Mucosa of descending colon (tissue), 3 donors: Measurements from ENCODE around the gene ISL1. TPM values are rescaled to one million over a fixed set of nuclear protein-coding genes. Genes with fewer than 3 reads are reported as not detected.

Experiments used
- ATAC-seq: fragments of 200-7000 bp; cut with Tn5 transposase; one replicate; pipeline ENCODE4 v1.9.1; 2020; ENCODE audit warnings: mild to moderate bottlenecking, moderate library complexity
- DNase-seq, 3 donors: peaks; one replicate each; pipeline ENCODE4 v3.0.0-alpha.2; 2020
- H3K36me3 ChIP-seq: fragments of 200-600 bp; one replicate; pipeline ENCODE4 v1.8.0; 2021; ENCODE audit warnings: low read depth, mild to moderate bottlenecking
- H3K4me1 ChIP-seq: fragments of 200-600 bp; one replicate; pipeline ENCODE4 v1.8.0; 2021; ENCODE audit warnings: low read depth, mild to moderate bottlenecking
- H3K4me3 ChIP-seq: fragments of 200-600 bp; one replicate; pipeline ENCODE4 v1.8.0; 2021; ENCODE audit warnings: mild to moderate bottlenecking
- H3K9me3 ChIP-seq: fragments of 200-600 bp; one replicate; pipeline ENCODE4 v1.8.0; 2021; ENCODE audit warnings: mild to moderate bottlenecking
- intact Hi-C, 2 donors: fragments of 100-400 bp; cut with DNase I in 1 of 2; cut with micrococcal nuclease in 1 of 2; formaldehyde crosslinking; loops; one replicate each; pipeline versions ENCODE4 v1.11.0 to v1.11.1; 2022; cut with DNase I, micrococcal nuclease
- total RNA-seq, 3 donors: library from RNA; stranded (reverse); fragmentation: NEBNext Ultra II Directional in 2 of 3; extraction: Animal tissue kit (Norgen Biotek cat#: 25700) in 2 of 3; gene quantifications; one replicate each; pipeline versions ENCODE4 v1.2.1 to v1.2.4, GENCODE V29; 2021 to 2023
- TF ChIP-seq, protein P1 (sequence below): fragments of 200-600 bp; IDR thresholded peaks from one replicate; pipeline ENCODE4 v1.8.0; 2022; ENCODE audit warnings: antibody characterized with exemption, mild to moderate bottlenecking
- donor health status: DM: no; HTN: no; CAD: no; lungs with moderate emphysema.
- donor health status: DM: no; HTN: no; CAD: no.
- donor health status: DM: no; HTN: yes; CAD: no.

ISL1 gene
- total RNA-seq, 3 donors from 2014 or later, result 0.54 to 1.4 (median 0.77) TPM

DNA sequence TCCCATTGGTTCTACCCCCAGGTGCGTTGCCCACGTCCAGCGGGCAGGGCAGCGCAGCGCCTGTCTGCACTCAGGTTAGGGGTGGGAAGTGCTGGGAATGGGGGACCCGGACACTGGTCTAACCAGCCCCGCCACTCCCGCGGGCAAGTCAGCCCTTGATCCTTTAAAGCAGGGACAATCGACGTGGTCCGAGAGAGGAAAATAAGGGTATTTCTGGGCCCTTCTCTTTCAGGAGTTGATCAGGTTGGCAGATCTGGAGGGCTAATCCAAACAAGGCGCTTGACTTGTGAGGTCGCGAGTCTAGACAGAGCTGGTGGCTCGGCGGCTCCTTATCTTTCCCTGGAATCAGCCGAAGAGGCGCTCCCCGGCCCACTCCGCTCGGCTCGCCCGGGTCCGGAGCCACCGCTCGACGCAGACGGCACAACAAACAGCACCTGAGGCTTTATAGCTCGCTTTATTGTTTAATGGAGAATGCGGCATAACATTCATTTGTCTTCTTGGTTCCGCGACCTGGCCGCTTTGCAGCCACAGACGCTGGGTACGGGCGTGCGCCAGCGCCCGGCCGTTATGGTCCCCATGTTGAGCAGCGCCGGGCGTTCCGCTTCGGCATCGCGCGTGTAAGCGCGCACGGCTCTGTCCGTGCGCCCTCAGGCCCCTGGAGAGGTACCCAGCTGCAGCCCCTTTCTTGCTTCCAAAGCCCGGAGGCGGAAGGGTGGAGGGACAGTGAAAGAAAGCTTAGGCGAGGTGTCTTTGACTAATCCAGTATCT, 15.8 kb downstream of the ISL1 start:
- ATAC-seq, result peak; percentile 26
- H3K36me3 ChIP-seq, result no peaks in the 10 kb centered on the region

DNA sequence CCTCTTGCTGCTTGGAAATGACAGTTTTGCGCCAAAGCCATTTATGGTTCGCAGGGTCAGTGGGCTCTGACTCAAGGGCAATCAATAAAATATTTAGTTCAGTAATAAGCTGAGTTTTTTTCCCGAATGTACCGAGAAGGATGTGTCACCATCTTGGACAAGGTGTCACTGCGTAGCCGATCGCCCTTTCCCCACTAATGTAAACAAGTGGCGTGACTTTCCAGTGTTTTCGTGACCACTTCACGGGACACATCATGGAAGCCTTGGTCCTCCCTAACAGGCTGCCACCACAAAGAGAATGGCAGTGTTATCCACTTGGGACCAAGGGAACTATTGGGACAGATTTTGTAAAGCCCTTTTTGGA, 16.4 kb downstream of the ISL1 start:
- Histone ChIP-seq H3K4me1 (no peaks in the 10 kb centered on the region), H3K4me3 (no peak overlapping the region), H3K36me3 (no peaks in the 10 kb centered on the region), H3K9me3 (no peaks in the 10 kb centered on the region)
- TF ChIP-seq, protein P1, sequence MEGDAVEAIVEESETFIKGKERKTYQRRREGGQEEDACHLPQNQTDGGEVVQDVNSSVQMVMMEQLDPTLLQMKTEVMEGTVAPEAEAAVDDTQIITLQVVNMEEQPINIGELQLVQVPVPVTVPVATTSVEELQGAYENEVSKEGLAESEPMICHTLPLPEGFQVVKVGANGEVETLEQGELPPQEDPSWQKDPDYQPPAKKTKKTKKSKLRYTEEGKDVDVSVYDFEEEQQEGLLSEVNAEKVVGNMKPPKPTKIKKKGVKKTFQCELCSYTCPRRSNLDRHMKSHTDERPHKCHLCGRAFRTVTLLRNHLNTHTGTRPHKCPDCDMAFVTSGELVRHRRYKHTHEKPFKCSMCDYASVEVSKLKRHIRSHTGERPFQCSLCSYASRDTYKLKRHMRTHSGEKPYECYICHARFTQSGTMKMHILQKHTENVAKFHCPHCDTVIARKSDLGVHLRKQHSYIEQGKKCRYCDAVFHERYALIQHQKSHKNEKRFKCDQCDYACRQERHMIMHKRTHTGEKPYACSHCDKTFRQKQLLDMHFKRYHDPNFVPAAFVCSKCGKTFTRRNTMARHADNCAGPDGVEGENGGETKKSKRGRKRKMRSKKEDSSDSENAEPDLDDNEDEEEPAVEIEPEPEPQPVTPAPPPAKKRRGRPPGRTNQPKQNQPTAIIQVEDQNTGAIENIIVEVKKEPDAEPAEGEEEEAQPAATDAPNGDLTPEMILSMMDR, result no peak
- ATAC-seq (no peak), DNase-seq (no peak)
- intact Hi-C loops, result no loop called here

More for the DNA sequence above, 15.8 kb downstream of the ISL1 start:
- peak in 1 of 3 donors; percentile 45 for DNase-seq
- intact Hi-C loops, result no loop called here
- Histone ChIP-seq H3K4me1 (no peaks in the 10 kb centered on the region), H3K4me3 (no peak overlapping the region), H3K9me3 (no peaks in the 10 kb centered on the region)
- TF ChIP-seq, protein P1, result no peak

DNA sequence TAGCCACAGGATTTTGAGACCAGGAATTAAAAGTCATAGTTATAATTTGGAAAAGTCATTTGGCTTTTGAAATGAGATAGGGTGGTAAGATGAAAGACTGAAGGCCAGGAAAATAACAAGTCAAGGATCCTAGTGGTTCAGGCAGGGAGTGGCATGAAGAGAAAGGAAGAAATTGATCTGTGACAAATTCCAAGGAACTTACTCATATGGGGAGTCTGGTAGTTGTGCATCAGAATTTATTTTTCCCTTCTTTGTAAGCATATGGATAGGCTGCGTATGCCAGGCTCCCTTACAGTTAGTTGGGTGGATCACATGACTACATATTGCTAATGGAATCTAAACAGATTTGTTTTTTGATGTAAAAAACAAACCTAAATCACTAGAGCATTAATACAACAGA, 21.0 kb downstream of the ISL1 start:
- H3K9me3 ChIP-seq, result no peaks in the 10 kb centered on the region
- no peak overlapping the region for H3K4me3 ChIP-seq
- intact Hi-C loops, result no loop called here
- DNase-seq (no peak), ATAC-seq (no peak)
- no peaks in the 10 kb centered on the region for H3K36me3 ChIP-seq
- TF ChIP-seq, protein P1, result no peak
- no peaks in the 10 kb centered on the region for H3K4me1 ChIP-seq

GRCh38 chr5:51411921-51412325, 28.7 kb downstream of the ISL1 start:
- TF ChIP-seq, protein P1, result no peak
- no peaks in the 10 kb centered on the region for H3K9me3 ChIP-seq
- no peak for ATAC-seq
- H3K4me1 ChIP-seq, result no peaks in the 10 kb centered on the region
- intact Hi-C loops, result no loop called here
- DNase-seq, result no peak
- H3K4me3 ChIP-seq, result no peak overlapping the region
- H3K36me3 ChIP-seq, result no peaks in the 10 kb centered on the region

- Histone ChIP-seq H3K9me3 (no peaks in the 10 kb centered on the region), H3K36me3 (no peaks in the 10 kb centered on the region), H3K4me1 (no peaks in the 10 kb centered on the region), H3K4me3 (no peak overlapping the region)
- no peak for ATAC-seq
- DNase-seq, result no peak
- intact Hi-C loops, result no loop called here
- TF ChIP-seq, protein P1, result no peak
Observed at GRCh38 chr5:51414516-51414915, 31.3 kb downstream of the ISL1 start.

DNA sequence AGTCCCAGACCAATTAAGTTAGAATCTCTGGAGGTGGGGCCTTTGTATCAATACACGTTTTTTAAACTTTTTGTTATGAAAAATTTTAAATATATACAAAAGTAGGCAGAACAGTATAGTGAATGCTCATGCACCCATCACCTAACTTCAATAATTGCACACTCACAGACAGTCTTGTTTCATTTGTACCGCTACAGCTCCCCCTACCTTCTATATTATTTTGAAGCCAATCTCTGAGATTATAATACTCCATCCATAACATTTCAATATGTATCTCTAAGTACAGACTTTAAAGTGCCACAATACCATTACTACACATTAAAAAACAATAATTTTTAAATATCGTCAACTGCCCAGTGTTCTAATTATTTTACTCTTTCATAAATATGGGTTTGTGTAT, 32.9 kb downstream of the ISL1 start:
- Histone ChIP-seq H3K36me3 (no peaks in the 10 kb centered on the region), H3K4me3 (no peak overlapping the region), H3K9me3 (no peaks in the 10 kb centered on the region), H3K4me1 (no peaks in the 10 kb centered on the region)
- ATAC-seq, result no peak
- intact Hi-C loops, result no loop called here
- TF ChIP-seq, protein P1, result no peak
- DNase-seq, result no peak
